ENCODE results near the gene WDR5. TPM values are rescaled to one million over a fixed set of nuclear protein-coding genes. Genes with fewer than 3 reads are reported as not detected.

The WDR5 gene
- total and polyA plus RNA-seq, 2 donors (not counting 1 experiment from before 2014, with no cell fraction given): 15.5 to 26.0 TPM

DNA sequence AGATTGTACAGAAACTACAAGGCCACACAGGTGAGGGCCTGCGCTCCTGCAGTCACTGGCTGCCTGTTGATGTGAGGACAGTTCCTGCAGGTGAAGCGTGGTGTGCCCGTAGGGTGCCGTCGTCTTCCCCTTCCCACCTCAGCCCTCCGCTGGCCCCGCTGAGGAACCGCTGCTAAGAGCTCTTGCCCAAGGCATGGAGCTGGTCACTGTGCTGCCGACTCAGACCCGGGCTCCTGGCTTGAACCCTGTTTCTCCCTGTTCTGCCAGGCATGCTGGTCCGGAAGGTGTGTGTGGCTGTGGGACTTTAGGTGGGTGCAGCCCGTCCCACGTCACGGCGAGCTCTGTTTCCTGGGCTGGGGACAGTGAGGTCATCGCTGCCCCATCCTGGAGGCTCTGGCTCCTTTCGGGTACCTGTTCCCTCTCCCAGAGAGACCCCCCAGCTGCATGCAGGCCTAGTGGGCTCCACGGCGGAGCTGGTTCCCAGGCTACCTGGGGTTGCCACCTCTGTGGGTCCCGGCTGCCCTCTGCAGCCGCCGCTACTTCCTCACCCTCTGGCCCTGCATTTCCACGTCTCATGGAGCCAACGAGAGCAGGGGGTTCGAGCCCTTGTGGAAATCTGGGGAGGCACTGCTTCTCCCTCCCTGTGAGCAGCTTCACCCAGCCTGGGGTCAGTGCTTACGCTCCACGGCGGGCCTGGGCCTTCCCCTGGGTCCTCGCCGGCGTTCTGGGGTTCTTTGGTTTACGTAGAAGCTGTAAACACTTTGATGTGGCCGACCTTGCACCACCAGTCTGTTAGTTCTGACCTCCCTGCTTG is 20.9 kb downstream of the WDR5 start:
- H3K36me3 ChIP-seq (ENCODE audit: control insufficient read depth, insufficient read depth, low read length): peaks cover 49% of the 10 kb centered on the region

DNA sequence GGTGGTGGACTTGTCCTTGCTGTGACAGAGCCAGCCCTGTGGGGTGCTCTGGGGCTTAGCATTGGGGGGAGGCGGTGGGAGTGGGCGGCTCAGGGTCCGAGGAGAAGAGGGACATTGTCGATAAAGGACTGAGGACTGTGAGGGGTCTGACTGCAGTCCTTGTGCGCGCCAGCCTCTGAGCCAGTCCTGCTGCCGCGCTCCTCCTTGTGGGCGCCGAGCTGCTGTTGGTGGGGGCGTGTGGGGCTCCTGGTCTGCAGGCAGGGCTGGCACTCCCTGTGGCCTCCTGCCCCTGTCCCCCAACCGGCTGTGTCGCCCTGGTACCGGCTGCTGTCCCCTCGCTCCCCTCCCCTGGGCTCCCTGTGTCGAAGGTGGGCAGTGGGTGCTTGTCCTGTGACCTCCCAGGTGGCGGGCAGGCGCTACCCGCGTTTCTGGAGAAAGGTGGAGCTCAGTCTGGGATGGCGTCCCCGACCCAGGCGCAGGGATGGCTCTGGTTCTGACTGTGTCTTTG is 21.6 kb downstream of the WDR5 start:
- no peak for TF ChIP-seq EZH2 (IDR thresholded peaks at IDR 0.05; ENCODE audit: low read length, missing control alignments)
- TF ChIP-seq, protein P1, sequence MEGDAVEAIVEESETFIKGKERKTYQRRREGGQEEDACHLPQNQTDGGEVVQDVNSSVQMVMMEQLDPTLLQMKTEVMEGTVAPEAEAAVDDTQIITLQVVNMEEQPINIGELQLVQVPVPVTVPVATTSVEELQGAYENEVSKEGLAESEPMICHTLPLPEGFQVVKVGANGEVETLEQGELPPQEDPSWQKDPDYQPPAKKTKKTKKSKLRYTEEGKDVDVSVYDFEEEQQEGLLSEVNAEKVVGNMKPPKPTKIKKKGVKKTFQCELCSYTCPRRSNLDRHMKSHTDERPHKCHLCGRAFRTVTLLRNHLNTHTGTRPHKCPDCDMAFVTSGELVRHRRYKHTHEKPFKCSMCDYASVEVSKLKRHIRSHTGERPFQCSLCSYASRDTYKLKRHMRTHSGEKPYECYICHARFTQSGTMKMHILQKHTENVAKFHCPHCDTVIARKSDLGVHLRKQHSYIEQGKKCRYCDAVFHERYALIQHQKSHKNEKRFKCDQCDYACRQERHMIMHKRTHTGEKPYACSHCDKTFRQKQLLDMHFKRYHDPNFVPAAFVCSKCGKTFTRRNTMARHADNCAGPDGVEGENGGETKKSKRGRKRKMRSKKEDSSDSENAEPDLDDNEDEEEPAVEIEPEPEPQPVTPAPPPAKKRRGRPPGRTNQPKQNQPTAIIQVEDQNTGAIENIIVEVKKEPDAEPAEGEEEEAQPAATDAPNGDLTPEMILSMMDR (conservative IDR thresholded peaks at IDR 0.05 in 1 of 2, IDR thresholded peaks at IDR 0.05 in 1 of 2; ENCODE audit: low read depth in 1 of 2, low read length in 2 of 2): no peak
- H2AFZ ChIP-seq (ENCODE audit: low read length): no peak overlapping the region
- H3K4me2 ChIP-seq (ENCODE audit: extremely low read depth, insufficient read depth, low read length): no peak overlapping the region
- no peak overlapping the region for H3K27ac ChIP-seq (ENCODE audit: insufficient read depth, low read length)
- H3K27me3 ChIP-seq (ENCODE audit: control insufficient read depth, insufficient read depth, low read length): no peaks in the 10 kb centered on the region
- no peaks in the 10 kb centered on the region for H4K20me1 ChIP-seq (ENCODE audit: control insufficient read depth, extremely low read depth, insufficient read depth, low read length)
- H3K79me2 ChIP-seq (ENCODE audit: control insufficient read depth, insufficient read depth, low read length): no peaks in the 10 kb centered on the region
- H3K4me1 ChIP-seq (ENCODE audit: control insufficient read depth, extremely low read depth, insufficient read depth, low read length): no peaks in the 10 kb centered on the region
- H3K9me3 ChIP-seq (ENCODE audit: control insufficient read depth, insufficient read depth, low read depth, low read length): no peaks in the 10 kb centered on the region
- no peak for DNase-seq (ENCODE audit: low read depth in 2 of 2)
- peaks cover 43% of the 10 kb centered on the region for H3K36me3 ChIP-seq (ENCODE audit: control insufficient read depth, insufficient read depth, low read length)
- no peak overlapping the region for H3K4me3 ChIP-seq (replicated peaks in 1 of 4; ENCODE audit: control extremely low read depth in 1 of 4, insufficient read depth in 1 of 4, low read depth in 3 of 4, low read length in 4 of 4)
- H3K9ac ChIP-seq (ENCODE audit: insufficient read depth, low read length): no peak overlapping the region

More for the DNA sequence above, 20.9 kb downstream of the WDR5 start:
- Histone ChIP-seq H3K79me2 (ENCODE audit: control insufficient read depth, insufficient read depth, low read length) (no peaks in the 10 kb centered on the region), H3K27ac (ENCODE audit: insufficient read depth, low read length) (no peak overlapping the region), H3K4me3 (replicated peaks in 1 of 4; ENCODE audit: control extremely low read depth in 1 of 4, insufficient read depth in 1 of 4, low read depth in 3 of 4, low read length in 4 of 4) (no peak overlapping the region), H4K20me1 (ENCODE audit: control insufficient read depth, extremely low read depth, insufficient read depth, low read length) (no peaks in the 10 kb centered on the region), H2AFZ (ENCODE audit: low read length) (no peak overlapping the region), H3K27me3 (ENCODE audit: control insufficient read depth, insufficient read depth, low read length) (no peaks in the 10 kb centered on the region), H3K4me1 (ENCODE audit: control insufficient read depth, extremely low read depth, insufficient read depth, low read length) (no peaks in the 10 kb centered on the region), H3K4me2 (ENCODE audit: extremely low read depth, insufficient read depth, low read length) (no peak overlapping the region), H3K9me3 (ENCODE audit: control insufficient read depth, insufficient read depth, low read depth, low read length) (no peaks in the 10 kb centered on the region), H3K9ac (ENCODE audit: insufficient read depth, low read length) (no peak overlapping the region)
- DNase-seq (ENCODE audit: low read depth in 2 of 2): no peak
- TF ChIP-seq, protein P1 (conservative IDR thresholded peaks at IDR 0.05 in 1 of 2, IDR thresholded peaks at IDR 0.05 in 1 of 2; ENCODE audit: low read depth in 1 of 2, low read length in 2 of 2): no peak
- no peak for TF ChIP-seq EZH2 (IDR thresholded peaks at IDR 0.05; ENCODE audit: low read length, missing control alignments)

DNA sequence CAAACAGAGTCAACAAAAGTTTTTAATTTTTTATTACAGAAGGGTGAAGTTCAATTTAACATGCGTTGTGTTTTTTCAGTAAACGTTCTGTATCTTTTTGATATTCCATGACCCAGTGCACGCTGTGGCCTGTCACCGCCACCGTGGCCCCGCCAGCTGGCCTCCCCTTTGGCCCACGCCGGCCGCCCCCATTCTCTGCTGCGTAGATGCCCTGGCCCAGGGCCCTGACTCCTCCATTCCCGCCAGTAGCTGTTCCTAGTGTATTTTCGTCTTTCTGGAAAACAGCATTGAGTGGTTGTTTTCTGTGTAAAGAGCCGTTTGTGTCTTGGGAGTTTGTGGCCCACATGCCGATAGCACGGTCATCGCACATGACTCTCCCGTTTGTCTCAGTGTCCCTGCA is 22.4 kb downstream of the WDR5 start:
- no peaks in the 10 kb centered on the region for H3K4me1 ChIP-seq (ENCODE audit: control insufficient read depth, extremely low read depth, insufficient read depth, low read length)
- H3K9ac ChIP-seq (ENCODE audit: insufficient read depth, low read length): no peak overlapping the region
- no peak overlapping the region for H3K4me3 ChIP-seq (replicated peaks in 1 of 4; ENCODE audit: control extremely low read depth in 1 of 4, insufficient read depth in 1 of 4, low read depth in 3 of 4, low read length in 4 of 4)
- no peaks in the 10 kb centered on the region for H3K27me3 ChIP-seq (ENCODE audit: control insufficient read depth, insufficient read depth, low read length)
- H3K27ac ChIP-seq (ENCODE audit: insufficient read depth, low read length): no peak overlapping the region
- no peak overlapping the region for H2AFZ ChIP-seq (ENCODE audit: low read length)
- H3K9me3 ChIP-seq (ENCODE audit: control insufficient read depth, insufficient read depth, low read depth, low read length): no peaks in the 10 kb centered on the region
- H3K79me2 ChIP-seq (ENCODE audit: control insufficient read depth, insufficient read depth, low read length): no peaks in the 10 kb centered on the region
- no peaks in the 10 kb centered on the region for H4K20me1 ChIP-seq (ENCODE audit: control insufficient read depth, extremely low read depth, insufficient read depth, low read length)
- peaks cover 36% of the 10 kb centered on the region for H3K36me3 ChIP-seq (ENCODE audit: control insufficient read depth, insufficient read depth, low read length)
- DNase-seq (ENCODE audit: low read depth in 2 of 2): no peak
- H3K4me2 ChIP-seq (ENCODE audit: extremely low read depth, insufficient read depth, low read length): no peak overlapping the region
- TF ChIP-seq EZH2 (IDR thresholded peaks at IDR 0.05; ENCODE audit: low read length, missing control alignments): no peak
- TF ChIP-seq, protein P1 (conservative IDR thresholded peaks at IDR 0.05 in 1 of 2, IDR thresholded peaks at IDR 0.05 in 1 of 2; ENCODE audit: low read depth in 1 of 2, low read length in 2 of 2): no peak
